Neural cell (in vitro differentiated cells): Measurements from ENCODE around the gene MINK1. TPM values are rescaled to one million over a fixed set of nuclear protein-coding genes. Genes with fewer than 3 reads are reported as not detected.

Experiments
- H2AFZ ChIP-seq: fragments of 200-600, 300-800 bp; sonication (generic), shearing (Covaris generic); 2 replicates; pipeline ENCODE4 v1.6.0; 2014; ENCODE audit warnings: low read depth, mild to moderate bottlenecking, antibody characterized with exemption, low read length, moderate library complexity
- H3F3A ChIP-seq: fragments of 200-600 bp; shearing (Covaris generic); 2 replicates; pipeline ENCODE4 v1.6.1; 2016; ENCODE audit warnings: mild to moderate bottlenecking, moderate library complexity, mixed read lengths, antibody characterized with exemption, low read length; ENCODE audit not compliant: insufficient read depth, poor library complexity, severe bottlenecking
- H3K27ac ChIP-seq: fragments of 200-600, 300-800 bp; sonication (generic), shearing (Covaris generic); 2 replicates; pipeline ENCODE4 v1.5.1; 2014; ENCODE audit warnings: mild to moderate bottlenecking, low read length, moderate library complexity
- H3K27me3 ChIP-seq: fragments of 300-800, 200-600 bp; sonication (generic), shearing (Covaris generic); 2 replicates; pipeline ENCODE4 v1.6.0; 2014; ENCODE audit warnings: mild to moderate bottlenecking, low read depth, low read length, moderate library complexity; ENCODE audit not compliant: insufficient read depth
- H3K36me3 ChIP-seq: fragments of 300-800, 200-600 bp; sonication (generic), shearing (Covaris generic); 2 replicates; pipeline ENCODE4 v1.5.1; 2014; ENCODE audit warnings: mild to moderate bottlenecking, antibody characterized with exemption, low read length, moderate library complexity; ENCODE audit not compliant: insufficient read depth
- H3K4me2 ChIP-seq: fragments of 300-800, 200-600 bp; sonication (generic), shearing (Covaris generic); 2 replicates; pipeline ENCODE4 v1.6.0; 2014; ENCODE audit warnings: mild to moderate bottlenecking, low read length
- H3K4me3 ChIP-seq: fragments of 300-800, 200-600 bp; sonication (generic), shearing (Covaris generic); 2 replicates; pipeline ENCODE4 v1.5.1; 2014; ENCODE audit warnings: mild to moderate bottlenecking, low read length, moderate library complexity
- H3K79me2 ChIP-seq: fragments of 200-600 bp; shearing (Covaris generic); replicated peaks from 2 replicates; pipeline ENCODE4 v1.6.0; 2014; ENCODE audit warnings: mild to moderate bottlenecking, low read length, moderate library complexity; ENCODE audit not compliant: insufficient read depth
- H3K9ac ChIP-seq: fragments of 300-800, 200-600 bp; sonication (generic), shearing (Covaris generic); 2 replicates; pipeline ENCODE4 v1.6.1; 2016; ENCODE audit warnings: mild to moderate bottlenecking, low read length, mixed read lengths
- H3K9me2 ChIP-seq: fragments of 200-600 bp; shearing (Covaris generic); 2 replicates; pipeline ENCODE4 v1.6.1; 2016; ENCODE audit warnings: mild to moderate bottlenecking, low read length, mixed read lengths; ENCODE audit not compliant: insufficient read depth
- H3K9me3 ChIP-seq: fragments of 200-600, 300-800 bp; sonication (generic), shearing (Covaris generic); 2 replicates; pipeline ENCODE4 v1.6.1; 2016; ENCODE audit warnings: mild to moderate bottlenecking, mixed run types, low read length, moderate library complexity, mixed read lengths
- H4K20me1 ChIP-seq: fragments of 200-600 bp; shearing (Covaris generic); 2 replicates; pipeline ENCODE4 v1.6.1; 2016; ENCODE audit warnings: mild to moderate bottlenecking, mixed run types; ENCODE audit not compliant: insufficient read depth
- CTCF ChIP-seq: fragments of 450-650 bp; IDR thresholded peaks from 2 replicates; pipeline ENCODE4 v1.5.1; 2014; ENCODE audit warnings: antibody characterized with exemption, mild to moderate bottlenecking, moderate library complexity; ENCODE audit not compliant: poor library complexity, severe bottlenecking
- EP300 ChIP-seq: fragments of 450-650 bp; conservative IDR thresholded peaks from 2 replicates; pipeline ENCODE4 v1.6.1; 2014; ENCODE audit warnings: antibody characterized with exemption, mild to moderate bottlenecking, moderate library complexity; ENCODE audit not compliant: poor library complexity, severe bottlenecking
- EZH2 ChIP-seq: fragments of 200-600, 300-800 bp; shearing (Covaris generic), sonication (generic); IDR thresholded peaks from 2 replicates; pipeline ENCODE4 v1.6.1; 2014; ENCODE audit warnings: antibody characterized with exemption, low read length, borderline replicate concordance, mild to moderate bottlenecking; ENCODE audit not compliant: insufficient read depth, poor library complexity, severe bottlenecking
- MXI1 ChIP-seq: fragments of 450-650 bp; conservative IDR thresholded peaks from 2 replicates; pipeline ENCODE4 v1.6.1; 2014; ENCODE audit warnings: antibody characterized with exemption, mild to moderate bottlenecking; ENCODE audit not compliant: poor library complexity, severe bottlenecking
- POLR2AphosphoS5 ChIP-seq: IDR thresholded peaks from 2 replicates; pipeline ENCODE4 v1.6.1; 2012
- RAD21 ChIP-seq: fragments of 450-650 bp; conservative IDR thresholded peaks from 2 replicates; pipeline ENCODE4 v1.6.1; 2014; ENCODE audit warnings: antibody characterized with exemption, mild to moderate bottlenecking, moderate library complexity
- REST ChIP-seq: IDR thresholded peaks from 2 replicates; pipeline ENCODE4 v1.6.1; 2012; ENCODE audit warnings: borderline replicate concordance
- SMC3 ChIP-seq: fragments of 450-650 bp; conservative IDR thresholded peaks from 2 replicates; pipeline ENCODE4 v1.6.1; 2014; ENCODE audit warnings: antibody characterized with exemption, mild to moderate bottlenecking, moderate library complexity; ENCODE audit not compliant: poor library complexity
- TAF1 ChIP-seq: IDR thresholded peaks from 2 replicates; pipeline ENCODE4 v1.6.1; 2012; ENCODE audit warnings: low read depth
- polyA plus RNA-seq: library from polyadenylated mRNA; depleted of rRNA; stranded (reverse); fragments of >200 nt; gene quantifications from 2 replicates; pipeline ENCODE4 v1.2.3, GENCODE V29; 2014

The MINK1 gene
- polyA plus RNA-seq, 1 donor from 2014 or later: 38.1 TPM

- no peak overlapping the region for H3K4me2 ChIP-seq
- H3K79me2 ChIP-seq: peaks cover 14% of the 10 kb centered on the region
- no peaks in the 10 kb centered on the region for H3K36me3 ChIP-seq
- H3K27ac ChIP-seq: no peak overlapping the region
- TF ChIP-seq REST (no peak), EZH2 (no peak), TAF1 (no peak), MXI1 (no peak), SMC3 (no peak), POLR2AphosphoS5 (no peak), CTCF (no peak), RAD21 (no peak), EP300 (no peak)
- no peaks in the 10 kb centered on the region for H3K9me3 ChIP-seq
- no peaks in the 10 kb centered on the region for H3K9me2 ChIP-seq
- H3K27me3 ChIP-seq: no peaks in the 10 kb centered on the region
- H3K4me3 ChIP-seq: no peak overlapping the region
- H3K9ac ChIP-seq: no peak overlapping the region
- no peaks in the 10 kb centered on the region for H4K20me1 ChIP-seq
- H3F3A ChIP-seq: no peaks in the 10 kb centered on the region
- no peak overlapping the region for H2AFZ ChIP-seq
These were observed 32.5 kb upstream of the MINK1 start for GRCh38 chr17:4800462-4801196.

- H3K9me3 ChIP-seq: no peaks in the 10 kb centered on the region
- H3K4me3 ChIP-seq: no peak within 1 kb of the TSS
- no peak within 1 kb of the TSS for H3K9ac ChIP-seq
- H3K4me2 ChIP-seq: no peak within 1 kb of the TSS
- no peaks in the 10 kb centered on the region for H3K9me2 ChIP-seq
- H3K79me2 ChIP-seq: peaks cover 2% of the 10 kb centered on the region
- no peaks in the 10 kb centered on the region for H3F3A ChIP-seq
- no peaks in the 10 kb centered on the region for H4K20me1 ChIP-seq
- no peak within 1 kb of the TSS for H2AFZ ChIP-seq
- no peak within 1 kb of the TSS for H3K27ac ChIP-seq
- no peaks in the 10 kb centered on the region for H3K36me3 ChIP-seq
- no peak for TF ChIP-seq RAD21
- no peak for TF ChIP-seq EP300
- no peak for TF ChIP-seq TAF1
- no peak for TF ChIP-seq POLR2AphosphoS5
- no peak for TF ChIP-seq CTCF
- TF ChIP-seq MXI1: no peak
- TF ChIP-seq SMC3: no peak
- TF ChIP-seq REST: no peak
- TF ChIP-seq EZH2: no peak
- peaks cover 7% of the 10 kb centered on the region for H3K27me3 ChIP-seq
These were observed 30.9 kb upstream of the MINK1 start, which contains the start of gene C17orf114 for GRCh38 chr17:4802228-4802627. Gene C17orf114, minus strand, starts transcription at chr17:4802328.
